ENCODE results near the gene RTF2. TPM values are rescaled to one million over a fixed set of nuclear protein-coding genes. Genes with fewer than 3 reads are reported as not detected.

RTF2 gene
- polyA plus RNA-seq, 1 donor (not counting 4 experiments of a cell fraction or from before 2014, with no cell fraction given) = 63.4 TPM

DNA sequence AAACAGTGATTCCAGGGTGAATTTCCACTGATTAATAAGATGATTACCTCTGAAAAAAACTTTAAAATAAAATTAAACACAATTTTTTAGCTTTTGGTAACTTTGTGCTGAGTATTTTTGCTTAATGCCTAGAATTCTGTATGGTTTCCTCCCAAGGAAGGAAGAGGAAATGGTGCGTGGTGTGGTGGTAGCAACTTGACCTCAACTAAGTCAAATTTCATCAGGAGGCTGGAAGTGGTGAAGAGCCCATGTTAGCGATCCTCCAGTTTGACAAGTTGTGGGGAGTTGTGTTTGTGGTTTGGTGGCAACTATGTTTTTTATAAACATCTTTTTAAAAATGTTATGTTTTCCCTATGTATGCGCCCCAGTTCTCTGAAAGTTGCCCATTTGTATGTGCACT is 5.0 kb upstream of the RTF2 start:
- Histone ChIP-seq H3K4me3 (ENCODE audit: control insufficient read depth in 2 of 3, extremely low read depth in 1 of 3, insufficient read depth in 2 of 3, low read depth in 1 of 3, low read length in 3 of 3) (no peak overlapping the region), H3K79me2 (ENCODE audit: control insufficient read depth, insufficient read depth, low read length) (no peaks in the 10 kb centered on the region), H3K9ac (ENCODE audit: control insufficient read depth, extremely low read depth, insufficient read depth, low read length) (no peak overlapping the region), H4K20me1 (ENCODE audit: control insufficient read depth, extremely low read depth, insufficient read depth, low read length) (no peaks in the 10 kb centered on the region), H3K27ac (ENCODE audit: control insufficient read depth, insufficient read depth, low read length) (no peak overlapping the region), H3K27me3 (ENCODE audit: control insufficient read depth, extremely low read depth, insufficient read depth, low read length) (no peaks in the 10 kb centered on the region), H3K9me1 (ENCODE audit: control insufficient read depth, extremely low read depth, insufficient read depth, low read length) (no peaks in the 10 kb centered on the region), H2AFZ (ENCODE audit: control insufficient read depth, low read length) (no peak overlapping the region), H3K36me3 (ENCODE audit: control insufficient read depth in 2 of 2, extremely low read depth in 1 of 2, insufficient read depth in 2 of 2, low read length in 2 of 2) (no peaks in the 10 kb centered on the region), H3K4me2 (ENCODE audit: control insufficient read depth, extremely low read depth, insufficient read depth, low read depth, low read length) (no peak overlapping the region), H3K4me1 (ENCODE audit: control insufficient read depth, extremely low read depth, insufficient read depth, low read length) (peaks cover 3% of the 10 kb centered on the region), H3K9me3 (ENCODE audit: control insufficient read depth, low read depth, low read length) (no peaks in the 10 kb centered on the region)
- dilution Hi-C loops (cut with MboI; ENCODE audit: extremely low pct_ligation_motif_present, low sequenced_read_pairs) = no loop called here
- DNase-seq (ENCODE audit: low read depth, low spot score) (no peak), FAIRE-seq (no peak)
- TF ChIP-seq, protein P1, sequence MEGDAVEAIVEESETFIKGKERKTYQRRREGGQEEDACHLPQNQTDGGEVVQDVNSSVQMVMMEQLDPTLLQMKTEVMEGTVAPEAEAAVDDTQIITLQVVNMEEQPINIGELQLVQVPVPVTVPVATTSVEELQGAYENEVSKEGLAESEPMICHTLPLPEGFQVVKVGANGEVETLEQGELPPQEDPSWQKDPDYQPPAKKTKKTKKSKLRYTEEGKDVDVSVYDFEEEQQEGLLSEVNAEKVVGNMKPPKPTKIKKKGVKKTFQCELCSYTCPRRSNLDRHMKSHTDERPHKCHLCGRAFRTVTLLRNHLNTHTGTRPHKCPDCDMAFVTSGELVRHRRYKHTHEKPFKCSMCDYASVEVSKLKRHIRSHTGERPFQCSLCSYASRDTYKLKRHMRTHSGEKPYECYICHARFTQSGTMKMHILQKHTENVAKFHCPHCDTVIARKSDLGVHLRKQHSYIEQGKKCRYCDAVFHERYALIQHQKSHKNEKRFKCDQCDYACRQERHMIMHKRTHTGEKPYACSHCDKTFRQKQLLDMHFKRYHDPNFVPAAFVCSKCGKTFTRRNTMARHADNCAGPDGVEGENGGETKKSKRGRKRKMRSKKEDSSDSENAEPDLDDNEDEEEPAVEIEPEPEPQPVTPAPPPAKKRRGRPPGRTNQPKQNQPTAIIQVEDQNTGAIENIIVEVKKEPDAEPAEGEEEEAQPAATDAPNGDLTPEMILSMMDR (optimal IDR thresholded peaks at IDR 0.05 in 1 of 3, IDR thresholded peaks at IDR 0.05 in 1 of 3, conservative IDR thresholded peaks at IDR 0.05 in 1 of 3; ENCODE audit: extremely low read depth in 1 of 3, insufficient read depth in 2 of 3, low read length in 3 of 3) = no peak
- TF ChIP-seq EZH2 (IDR thresholded peaks at IDR 0.05; ENCODE audit: low read length) = no peak

DNA sequence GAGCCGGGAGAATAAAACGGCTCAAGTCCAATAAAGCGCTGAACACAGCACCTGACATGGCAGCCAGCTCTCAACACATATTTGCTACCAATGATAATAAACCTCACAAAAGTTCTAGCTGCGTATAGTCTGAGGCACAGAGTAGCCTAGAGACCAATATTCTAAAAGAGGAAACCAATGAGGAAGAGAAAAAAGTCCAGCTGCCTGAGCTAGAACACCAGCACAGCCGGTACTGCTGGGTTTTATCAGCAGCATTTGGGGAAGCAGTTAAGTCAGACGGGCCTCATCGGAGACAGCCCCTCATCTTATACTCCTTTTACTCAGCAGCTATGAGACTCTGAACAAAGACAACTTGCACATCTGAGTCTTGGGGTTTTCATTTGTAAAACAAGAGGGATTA is 2.4 kb upstream of the RTF2 start:
- Histone ChIP-seq H3K9me3 (ENCODE audit: control insufficient read depth, low read depth, low read length) (no peaks in the 10 kb centered on the region), H3K79me2 (ENCODE audit: control insufficient read depth, insufficient read depth, low read length) (peaks cover 26% of the 10 kb centered on the region), H4K20me1 (ENCODE audit: control insufficient read depth, extremely low read depth, insufficient read depth, low read length) (no peaks in the 10 kb centered on the region), H3K4me1 (ENCODE audit: control insufficient read depth, extremely low read depth, insufficient read depth, low read length) (peaks cover 12% of the 10 kb centered on the region), H3K4me2 (ENCODE audit: control insufficient read depth, extremely low read depth, insufficient read depth, low read depth, low read length) (no peak overlapping the region), H3K27me3 (ENCODE audit: control insufficient read depth, extremely low read depth, insufficient read depth, low read length) (no peaks in the 10 kb centered on the region), H3K27ac (ENCODE audit: control insufficient read depth, insufficient read depth, low read length) (no peak overlapping the region), H2AFZ (ENCODE audit: control insufficient read depth, low read length) (no peak overlapping the region), H3K9ac (ENCODE audit: control insufficient read depth, extremely low read depth, insufficient read depth, low read length) (no peak overlapping the region), H3K36me3 (ENCODE audit: control insufficient read depth in 2 of 2, extremely low read depth in 1 of 2, insufficient read depth in 2 of 2, low read length in 2 of 2) (no peaks in the 10 kb centered on the region), H3K4me3 (ENCODE audit: control insufficient read depth in 2 of 3, extremely low read depth in 1 of 3, insufficient read depth in 2 of 3, low read depth in 1 of 3, low read length in 3 of 3) (no peak overlapping the region), H3K9me1 (ENCODE audit: control insufficient read depth, extremely low read depth, insufficient read depth, low read length) (no peaks in the 10 kb centered on the region)
- dilution Hi-C loops (cut with MboI; ENCODE audit: extremely low pct_ligation_motif_present, low sequenced_read_pairs) = no loop called here
- FAIRE-seq (no peak), DNase-seq (ENCODE audit: low read depth, low spot score) (no peak)
- TF ChIP-seq EZH2 (IDR thresholded peaks at IDR 0.05; ENCODE audit: low read length) = no peak
- TF ChIP-seq, protein P1 (optimal IDR thresholded peaks at IDR 0.05 in 1 of 3, IDR thresholded peaks at IDR 0.05 in 1 of 3, conservative IDR thresholded peaks at IDR 0.05 in 1 of 3; ENCODE audit: extremely low read depth in 1 of 3, insufficient read depth in 2 of 3, low read length in 3 of 3) = no peak
